ENCODE measurements around the gene KIF26B. TPM values are rescaled to one million over a fixed set of nuclear protein-coding genes. Genes with fewer than 3 reads are reported as not detected.

The KIF26B gene
- total RNA-seq, 1 donor from 2014 or later: 3.4 TPM

- no peaks in the 10 kb centered on the region for H3K9me3 Mint-ChIP-seq (ENCODE audit: unreplicated experiment)
Observed at GRCh38 chr1:245197911-245198379, 43.2 kb downstream of the KIF26B start.

GRCh38 chr1:245198748-245199516, 44.1 kb downstream of the KIF26B start:
- no peak for DNase-seq (ENCODE audit: low spot score)
- H3K27ac Mint-ChIP-seq (ENCODE audit: unreplicated experiment): no peak overlapping the region
- TF ChIP-seq, protein P1, sequence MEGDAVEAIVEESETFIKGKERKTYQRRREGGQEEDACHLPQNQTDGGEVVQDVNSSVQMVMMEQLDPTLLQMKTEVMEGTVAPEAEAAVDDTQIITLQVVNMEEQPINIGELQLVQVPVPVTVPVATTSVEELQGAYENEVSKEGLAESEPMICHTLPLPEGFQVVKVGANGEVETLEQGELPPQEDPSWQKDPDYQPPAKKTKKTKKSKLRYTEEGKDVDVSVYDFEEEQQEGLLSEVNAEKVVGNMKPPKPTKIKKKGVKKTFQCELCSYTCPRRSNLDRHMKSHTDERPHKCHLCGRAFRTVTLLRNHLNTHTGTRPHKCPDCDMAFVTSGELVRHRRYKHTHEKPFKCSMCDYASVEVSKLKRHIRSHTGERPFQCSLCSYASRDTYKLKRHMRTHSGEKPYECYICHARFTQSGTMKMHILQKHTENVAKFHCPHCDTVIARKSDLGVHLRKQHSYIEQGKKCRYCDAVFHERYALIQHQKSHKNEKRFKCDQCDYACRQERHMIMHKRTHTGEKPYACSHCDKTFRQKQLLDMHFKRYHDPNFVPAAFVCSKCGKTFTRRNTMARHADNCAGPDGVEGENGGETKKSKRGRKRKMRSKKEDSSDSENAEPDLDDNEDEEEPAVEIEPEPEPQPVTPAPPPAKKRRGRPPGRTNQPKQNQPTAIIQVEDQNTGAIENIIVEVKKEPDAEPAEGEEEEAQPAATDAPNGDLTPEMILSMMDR (IDR thresholded peaks at IDR 0.05; ENCODE audit: unreplicated experiment): no peak
- no peak overlapping the region for H3K4me3 Mint-ChIP-seq (ENCODE audit: unreplicated experiment)
- H3K4me1 Mint-ChIP-seq (ENCODE audit: unreplicated experiment): peaks cover 20% of the 10 kb centered on the region
- no peaks in the 10 kb centered on the region for H3K9me3 Mint-ChIP-seq (ENCODE audit: unreplicated experiment)
- H3K36me3 Mint-ChIP-seq (ENCODE audit: low read depth, unreplicated experiment): no peaks in the 10 kb centered on the region
- H3K27me3 Mint-ChIP-seq (ENCODE audit: unreplicated experiment): peaks cover 2% of the 10 kb centered on the region

More at GRCh38 chr1:245197911-245198379, 43.2 kb downstream of the KIF26B start:
- H3K27me3 Mint-ChIP-seq (ENCODE audit: unreplicated experiment): peaks cover 2% of the 10 kb centered on the region
- no peak overlapping the region for H3K27ac Mint-ChIP-seq (ENCODE audit: unreplicated experiment)
- H3K4me3 Mint-ChIP-seq (ENCODE audit: unreplicated experiment): no peak overlapping the region
- no peaks in the 10 kb centered on the region for H3K36me3 Mint-ChIP-seq (ENCODE audit: low read depth, unreplicated experiment)
- peaks cover 20% of the 10 kb centered on the region for H3K4me1 Mint-ChIP-seq (ENCODE audit: unreplicated experiment)
- DNase-seq (ENCODE audit: low spot score): no peak
- TF ChIP-seq, protein P1 (IDR thresholded peaks at IDR 0.05; ENCODE audit: unreplicated experiment): no peak

- TF ChIP-seq, protein P1 (IDR thresholded peaks at IDR 0.05; ENCODE audit: unreplicated experiment): no peak
- H3K27me3 Mint-ChIP-seq (ENCODE audit: unreplicated experiment): peaks cover 2% of the 10 kb centered on the region
- H3K4me1 Mint-ChIP-seq (ENCODE audit: unreplicated experiment): peaks cover 18% of the 10 kb centered on the region
- no peaks in the 10 kb centered on the region for H3K9me3 Mint-ChIP-seq (ENCODE audit: unreplicated experiment)
- no peak overlapping the region for H3K27ac Mint-ChIP-seq (ENCODE audit: unreplicated experiment)
- no peak for DNase-seq (ENCODE audit: low spot score)
- no peak overlapping the region for H3K4me3 Mint-ChIP-seq (ENCODE audit: unreplicated experiment)
- peaks cover 4% of the 10 kb centered on the region for H3K36me3 Mint-ChIP-seq (ENCODE audit: low read depth, unreplicated experiment)
Observed at GRCh38 chr1:245200146-245200545, 45.4 kb downstream of the KIF26B start.

GRCh38 chr1:245201201-245201600, 46.4 kb downstream of the KIF26B start:
- Mint-ChIP-seq H3K27me3 (ENCODE audit: unreplicated experiment) (no peaks in the 10 kb centered on the region), H3K4me1 (ENCODE audit: unreplicated experiment) (peaks cover 10% of the 10 kb centered on the region), H3K9me3 (ENCODE audit: unreplicated experiment) (no peaks in the 10 kb centered on the region), H3K4me3 (ENCODE audit: unreplicated experiment) (no peak overlapping the region), H3K36me3 (ENCODE audit: low read depth, unreplicated experiment) (peaks cover 4% of the 10 kb centered on the region), H3K27ac (ENCODE audit: unreplicated experiment) (no peak overlapping the region)
- TF ChIP-seq, protein P1 (IDR thresholded peaks at IDR 0.05; ENCODE audit: unreplicated experiment): no peak
- no peak for DNase-seq (ENCODE audit: low spot score)

GRCh38 chr1:245201827-245202226, 47.0 kb downstream of the KIF26B start:
- H3K4me3 Mint-ChIP-seq (ENCODE audit: unreplicated experiment): no peak overlapping the region
- TF ChIP-seq, protein P1 (IDR thresholded peaks at IDR 0.05; ENCODE audit: unreplicated experiment): no peak
- no peak overlapping the region for H3K27ac Mint-ChIP-seq (ENCODE audit: unreplicated experiment)
- peaks cover 6% of the 10 kb centered on the region for H3K4me1 Mint-ChIP-seq (ENCODE audit: unreplicated experiment)
- peaks cover 6% of the 10 kb centered on the region for H3K36me3 Mint-ChIP-seq (ENCODE audit: low read depth, unreplicated experiment)
- DNase-seq (ENCODE audit: low spot score): no peak
- peaks cover 2% of the 10 kb centered on the region for H3K9me3 Mint-ChIP-seq (ENCODE audit: unreplicated experiment)
- no peaks in the 10 kb centered on the region for H3K27me3 Mint-ChIP-seq (ENCODE audit: unreplicated experiment)
